HG02885 (cell line): ENCODE data around the gene FRMD4A.
A peak's percentile ranks its signal among the peaks of the same experiment; 100 is the strongest.

ENCODE experiments used
- ATAC-seq: cut with Tn5 transposase; IDR thresholded peaks from one replicate; pipeline ENCODE4 v1.9.1; 2021; ENCODE audit warnings: mild to moderate bottlenecking; ENCODE audit not compliant: unreplicated experiment, poor library complexity

The FRMD4A gene

DNA sequence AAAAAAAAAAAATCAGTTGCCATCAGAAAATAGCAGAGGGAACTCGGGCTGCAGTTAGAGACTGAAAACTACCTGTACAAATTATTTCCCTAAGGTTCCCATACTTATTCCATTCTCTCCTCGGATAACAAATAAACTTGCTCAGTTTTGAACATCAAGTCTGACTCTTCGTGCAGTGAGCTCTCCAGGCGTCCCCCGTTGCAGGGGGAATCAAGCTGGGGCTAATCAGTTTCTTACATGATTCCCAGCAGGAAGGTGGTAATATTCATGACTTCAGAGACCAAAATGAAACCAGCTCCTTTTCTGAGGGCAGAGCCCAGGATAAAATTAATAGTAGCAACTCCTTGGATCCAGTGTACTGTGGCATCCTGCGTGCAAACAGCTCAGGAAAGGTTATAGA is 135.3 kb downstream of the FRMD4A start:
- ATAC-seq = no peak

- ATAC-seq = no peak
Measured at GRCh38 chr10:14192746-14193145, 138.0 kb downstream of the FRMD4A start.

DNA sequence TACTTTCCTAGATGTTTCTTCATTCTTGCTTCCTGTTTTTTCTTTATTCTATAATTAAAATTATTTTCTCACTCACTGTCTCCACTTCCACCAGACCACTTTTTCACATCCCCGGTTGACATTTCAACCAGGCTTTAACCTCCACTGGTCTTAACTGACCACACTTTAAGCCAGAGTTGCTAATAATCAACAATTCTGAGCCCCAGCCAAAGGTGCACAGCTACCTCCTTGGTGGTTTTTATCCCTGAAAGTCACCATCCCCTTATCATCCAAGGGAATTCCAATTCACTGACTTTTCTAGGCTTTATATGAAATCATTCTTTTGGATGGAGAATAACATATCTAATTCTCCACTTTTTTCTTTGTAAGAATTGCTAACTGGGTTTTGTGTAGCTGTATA is 138.9 kb downstream of the FRMD4A start:
- no peak for ATAC-seq

- no peak for ATAC-seq
Measured at GRCh38 chr10:14191407-14191806, 139.3 kb downstream of the FRMD4A start.

DNA sequence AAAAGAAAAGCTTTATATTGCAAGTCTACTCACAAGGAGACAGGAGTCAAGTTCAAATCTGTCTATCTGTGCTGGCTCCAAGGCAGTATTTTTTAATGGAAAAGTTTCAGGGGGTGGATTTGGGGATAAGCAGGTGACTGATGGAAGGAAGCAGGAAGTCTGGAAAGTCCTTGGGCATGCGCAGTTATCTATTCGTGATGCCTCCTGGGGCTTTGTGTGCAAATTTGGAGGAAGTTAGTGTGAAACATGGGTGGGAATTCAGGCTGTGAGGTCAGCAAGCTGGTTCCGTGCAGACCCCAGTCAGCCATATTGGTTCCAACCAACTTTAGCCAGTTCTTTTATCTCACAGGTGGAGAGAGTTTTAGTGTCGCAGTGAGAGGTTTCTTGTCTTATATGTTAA is 140.0 kb downstream of the FRMD4A start:
- ATAC-seq = no peak

GRCh38 chr10:14186245-14186644 is 144.5 kb downstream of the FRMD4A start:
- ATAC-seq = no peak

GRCh38 chr10:14185316-14186045 is 145.2 kb downstream of the FRMD4A start:
- peak; percentile 85 for ATAC-seq

- ATAC-seq = peak; percentile 71
Measured at GRCh38 chr10:14184841-14185315, 145.8 kb downstream of the FRMD4A start.

DNA sequence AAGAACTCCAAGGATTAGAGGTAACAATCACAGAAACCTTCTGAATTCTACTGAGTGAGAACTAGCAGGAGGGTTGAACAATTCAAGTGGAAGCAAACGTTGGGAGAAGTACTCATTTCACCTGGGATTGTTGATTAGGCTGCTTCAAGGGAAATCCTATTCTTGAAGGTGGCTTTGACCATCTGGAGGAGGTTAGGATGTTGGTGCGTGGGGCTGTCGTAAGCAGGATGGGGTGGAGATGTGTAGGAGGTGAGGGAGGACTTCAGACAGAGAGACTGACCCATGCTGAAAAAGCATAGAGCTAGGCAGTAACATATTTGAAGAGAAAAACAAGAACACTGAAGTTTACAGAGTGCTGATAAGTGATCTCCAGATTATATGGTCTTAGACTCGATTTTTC is 147.9 kb downstream of the FRMD4A start:
- ATAC-seq = no peak

DNA sequence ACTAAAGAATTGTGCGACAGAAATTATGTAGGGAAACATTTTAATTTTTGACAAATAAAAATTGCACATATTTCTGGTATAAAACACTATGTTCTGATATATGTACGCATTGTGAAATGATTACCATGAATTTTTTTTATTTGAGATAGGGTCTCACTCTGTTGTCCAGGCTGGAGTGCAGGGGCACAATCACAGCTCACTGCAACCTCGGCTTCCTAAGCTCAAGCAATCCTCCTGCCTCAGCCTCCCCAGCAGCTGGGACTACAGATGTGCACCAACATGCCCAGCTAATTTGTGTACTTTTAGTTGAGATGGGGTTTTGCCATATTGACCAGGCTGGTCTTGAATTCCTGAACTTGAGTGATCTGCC is 149.2 kb downstream of the FRMD4A start:
- no peak for ATAC-seq

GRCh38 chr10:14180911-14181566 is 149.7 kb downstream of the FRMD4A start:
- ATAC-seq = no peak

DNA sequence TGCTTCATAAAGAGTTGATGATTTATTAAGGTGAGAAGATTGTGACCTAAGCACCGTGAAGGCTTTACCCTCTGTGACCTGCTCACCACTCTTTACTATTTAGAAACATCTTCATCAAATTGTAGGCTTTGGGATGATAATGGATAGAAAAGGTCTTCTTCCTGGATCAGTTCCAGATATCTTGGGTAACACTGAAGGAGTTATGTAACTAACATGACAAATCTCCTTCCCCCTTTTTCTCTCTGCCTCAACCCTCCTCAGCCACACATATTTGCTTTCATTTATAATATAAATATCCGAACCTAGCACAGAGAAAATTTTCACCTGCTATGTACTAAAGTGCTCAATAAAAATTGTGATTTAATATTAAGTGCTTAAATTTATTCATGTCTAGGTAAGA is 151.5 kb downstream of the FRMD4A start:
- no peak for ATAC-seq

DNA sequence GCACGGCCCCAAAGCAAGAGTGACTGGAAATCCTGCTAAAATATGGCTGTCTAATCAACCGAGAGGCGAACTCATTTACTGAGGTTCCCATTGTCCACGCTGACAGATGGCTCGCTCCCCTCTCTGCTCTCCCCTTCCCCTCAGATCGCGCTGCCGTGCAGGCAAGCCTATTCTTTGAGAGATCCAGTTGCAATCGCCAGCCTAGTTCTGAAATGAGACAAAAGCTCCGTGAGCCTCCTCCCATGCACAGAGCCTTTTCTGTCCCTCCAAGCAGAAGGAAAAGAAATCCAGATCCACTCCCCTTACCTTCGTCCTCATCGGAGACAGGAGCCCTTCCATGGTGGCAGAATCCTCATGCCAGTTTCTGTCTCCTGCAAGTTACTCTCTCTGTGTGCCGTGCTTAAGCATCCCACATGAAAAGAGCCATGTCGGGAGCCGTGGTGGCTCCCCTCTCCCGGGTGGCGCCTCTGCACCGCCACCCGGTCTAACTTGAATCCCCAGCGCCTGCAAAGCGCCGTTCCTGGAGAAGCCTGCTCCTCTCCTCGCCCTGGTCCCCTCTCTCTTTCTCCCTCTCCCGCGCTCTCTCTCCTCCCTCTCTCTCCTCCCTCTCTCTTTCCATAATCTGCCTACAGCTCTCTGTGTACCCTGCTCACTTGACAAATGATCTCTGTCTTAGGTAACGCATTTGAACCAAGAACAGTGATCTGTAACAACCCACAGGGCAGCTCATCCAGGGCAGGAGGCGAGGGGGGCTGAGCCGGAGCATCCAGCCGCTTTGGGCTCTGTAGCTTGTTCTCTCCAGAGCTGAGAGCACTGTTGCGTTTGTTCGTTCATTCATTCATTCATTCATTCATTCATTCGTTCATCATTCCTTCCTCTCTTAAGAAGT is 156.8 kb downstream of the FRMD4A start:
- ATAC-seq = no peak

- ATAC-seq = no peak
Measured at GRCh38 chr10:14173391-14173705, 157.4 kb downstream of the FRMD4A start.

DNA sequence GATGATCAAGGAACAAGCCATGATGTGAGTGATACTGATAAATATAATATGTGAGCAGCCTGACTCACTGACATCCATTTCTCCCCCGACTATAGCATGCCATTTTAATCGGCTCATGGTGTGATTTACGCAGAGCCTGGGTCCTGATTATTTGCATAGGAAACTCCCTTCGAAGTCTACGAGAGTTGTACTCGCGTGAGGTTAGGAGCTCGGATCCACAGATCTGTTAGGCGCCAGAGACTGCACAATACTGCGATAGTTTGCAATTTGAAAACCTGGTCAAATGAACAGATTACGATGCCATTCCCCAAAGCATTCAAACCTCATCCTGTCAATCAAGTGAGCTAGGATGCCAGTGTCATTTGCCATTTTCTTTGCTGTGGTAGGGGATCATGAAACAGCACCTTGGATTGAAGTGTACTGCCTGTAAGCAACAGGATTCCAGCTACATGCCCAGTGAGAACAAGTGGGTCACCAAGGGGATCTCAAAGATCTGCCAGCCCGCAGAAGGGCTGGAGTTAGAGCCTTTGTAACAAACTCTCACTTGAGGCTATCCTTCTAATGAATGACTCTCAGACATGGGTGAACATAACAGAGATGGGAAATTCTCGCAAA is 158.3 kb downstream of the FRMD4A start:
- ATAC-seq = no peak

GRCh38 chr10:14171336-14171735 is 159.4 kb downstream of the FRMD4A start:
- no peak for ATAC-seq

DNA sequence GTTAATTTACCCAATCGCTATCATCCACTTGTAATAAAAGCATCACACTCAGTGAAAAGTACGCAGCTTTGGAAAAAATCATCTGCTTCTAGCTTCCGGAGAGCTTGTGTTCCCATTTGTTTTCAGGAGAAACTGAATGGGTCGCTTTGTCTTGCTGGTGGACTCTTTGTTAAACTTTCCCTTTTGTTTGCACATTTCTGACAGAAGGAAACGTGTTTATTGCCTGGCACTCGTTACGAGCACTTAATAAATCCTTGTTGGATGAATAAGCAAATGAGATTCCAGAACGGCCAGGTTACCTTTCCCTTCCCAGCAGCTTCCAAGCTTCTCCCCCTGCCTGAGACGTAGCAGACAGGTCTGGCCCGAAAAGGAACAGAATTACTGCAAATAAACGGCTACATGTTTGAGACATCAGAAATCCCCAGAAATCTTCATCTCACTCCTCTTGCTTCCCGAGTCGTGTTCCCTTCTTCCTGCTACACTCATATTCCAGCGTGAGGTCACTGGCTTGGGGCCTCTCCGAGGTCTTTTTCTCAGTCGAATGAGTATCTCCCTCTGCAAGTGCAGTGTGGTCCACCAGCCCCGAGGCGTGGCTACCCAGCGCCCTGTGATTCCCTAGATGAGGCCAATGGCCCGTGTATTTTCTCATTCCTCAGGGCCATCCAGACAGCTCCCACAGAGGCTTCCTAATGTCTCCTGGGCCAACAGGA is 167.2 kb downstream of the FRMD4A start:
- ATAC-seq = no peak

- ATAC-seq = no peak
Measured at GRCh38 chr10:14162629-14163344, 167.9 kb downstream of the FRMD4A start.

DNA sequence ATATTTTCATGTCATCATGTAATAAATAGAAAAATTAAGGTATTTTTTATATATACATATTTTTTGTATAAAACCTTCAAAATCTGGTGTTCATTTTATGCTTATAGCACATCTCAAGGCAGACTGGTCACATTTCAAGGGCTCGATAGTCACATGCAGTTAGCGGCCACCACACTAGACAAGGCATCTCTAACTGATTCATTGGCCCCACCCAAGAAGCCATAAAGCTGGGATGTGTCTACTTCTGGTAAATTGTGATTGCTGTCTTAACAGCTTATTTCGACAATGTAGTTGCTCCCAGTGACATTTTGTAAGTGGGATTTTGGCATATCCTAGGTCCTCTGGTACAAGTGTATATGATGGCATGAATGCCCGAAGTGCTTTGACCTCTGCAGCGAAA is 168.7 kb downstream of the FRMD4A start:
- ATAC-seq = no peak

DNA sequence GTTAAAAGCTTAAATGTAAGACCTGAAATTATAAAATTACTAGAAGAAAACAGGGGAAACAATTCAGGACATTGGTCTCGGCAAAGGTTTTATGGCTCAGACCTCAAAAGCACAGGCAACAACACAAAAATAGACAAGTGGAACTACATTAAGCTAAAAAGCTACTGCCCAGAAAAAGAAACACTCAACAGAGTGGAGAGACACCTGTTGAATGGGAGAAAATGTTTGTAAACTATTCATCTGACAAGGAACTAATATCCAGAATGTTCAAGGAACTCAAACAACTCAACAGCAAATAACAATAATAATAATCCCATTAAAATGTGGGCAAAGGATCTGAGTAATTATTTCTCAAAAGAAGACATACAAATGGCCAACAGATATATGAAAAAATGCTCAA is 170.4 kb downstream of the FRMD4A start:
- ATAC-seq = no peak
